Measurements from ENCODE around the gene CD48.

CD48 gene

DNA sequence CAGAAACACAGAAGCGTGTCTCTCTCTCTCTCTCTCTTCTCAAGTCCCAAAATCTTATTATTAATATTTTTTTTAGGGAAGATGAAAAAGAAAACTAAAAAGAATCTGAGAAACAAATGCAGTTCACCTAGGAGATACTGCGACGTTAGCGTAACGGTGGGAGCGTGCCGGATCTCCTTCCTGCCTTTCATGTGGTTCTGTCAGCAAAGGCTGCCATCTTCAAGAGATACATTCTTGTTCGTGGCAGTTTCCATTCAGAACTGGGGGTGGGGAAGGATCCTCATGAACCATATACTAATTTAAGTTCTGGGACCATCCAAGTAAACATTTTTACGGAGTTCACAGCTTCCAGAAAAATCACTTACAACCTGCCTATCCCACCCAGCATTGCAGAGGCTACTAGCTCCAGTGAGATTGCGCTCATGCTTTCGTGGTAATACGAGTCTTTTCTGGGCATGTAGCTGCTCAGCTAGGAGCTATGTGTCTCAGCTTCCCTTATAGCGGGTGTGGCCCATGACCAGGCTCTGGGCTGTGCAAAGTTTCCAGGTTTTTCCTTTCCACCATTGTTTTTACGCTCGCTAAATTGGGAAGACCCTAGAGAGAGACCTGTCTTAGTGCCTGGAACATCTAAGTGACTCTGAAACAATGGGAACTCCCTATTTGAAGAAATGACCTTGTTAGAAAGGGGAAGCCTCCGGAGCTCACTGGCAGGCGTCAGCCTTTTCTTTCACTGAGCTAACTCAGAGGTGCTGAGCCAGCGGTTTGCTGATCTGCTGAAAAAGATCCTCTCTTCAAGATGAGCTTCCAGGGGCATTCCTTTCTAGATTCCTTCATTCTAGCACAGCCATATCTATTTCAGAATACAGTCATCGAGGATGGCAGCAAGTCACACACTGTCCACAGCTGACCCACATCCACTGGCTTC lies 82.1 kb downstream of the CD48 start:
- Histone ChIP-seq H3K27me3 (ENCODE audit: control insufficient read depth in 1 of 2, insufficient read depth in 2 of 2, low read length in 2 of 2) (no peaks in the 10 kb centered on the region), H3K4me3 (ENCODE audit: low read depth in 1 of 2, low read length in 2 of 2) (no peak overlapping the region), H3K27ac (ENCODE audit: low read depth, low read length) (no peak overlapping the region), H3K9ac (ENCODE audit: low read depth in 1 of 2, low read length in 2 of 2) (no peak overlapping the region), H3K9me3 (ENCODE audit: control insufficient read depth in 1 of 2, low read length in 2 of 2) (no peaks in the 10 kb centered on the region), H3K4me1 (ENCODE audit: control insufficient read depth in 1 of 2, insufficient read depth in 2 of 2, low read length in 2 of 2) (peaks cover 10 to 23% of the 10 kb centered on the region in 2 donors), H3K36me3 (ENCODE audit: control insufficient read depth in 1 of 2, insufficient read depth in 2 of 2, low read length in 2 of 2) (no peaks in the 10 kb centered on the region)

- no peak overlapping the region for H3K27ac ChIP-seq (ENCODE audit: low read depth, low read length)
- H3K27me3 ChIP-seq (ENCODE audit: control insufficient read depth in 1 of 2, insufficient read depth in 2 of 2, low read length in 2 of 2) = no peaks in the 10 kb centered on the region
- H3K9ac ChIP-seq (ENCODE audit: low read depth in 1 of 2, low read length in 2 of 2) = no peak overlapping the region
- no peak overlapping the region for H3K4me3 ChIP-seq (ENCODE audit: low read depth in 1 of 2, low read length in 2 of 2)
- H3K4me1 ChIP-seq (ENCODE audit: control insufficient read depth in 1 of 2, insufficient read depth in 2 of 2, low read length in 2 of 2) = peaks cover 10 to 23% of the 10 kb centered on the region in 2 donors
- H3K36me3 ChIP-seq (ENCODE audit: control insufficient read depth in 1 of 2, insufficient read depth in 2 of 2, low read length in 2 of 2) = no peaks in the 10 kb centered on the region
- H3K9me3 ChIP-seq (ENCODE audit: control insufficient read depth in 1 of 2, low read length in 2 of 2) = no peaks in the 10 kb centered on the region
These were observed 82.8 kb downstream of the CD48 start for GRCh38 chr1:160628799-160629263.
